ENCODE data around the gene MSMP. TPM values are rescaled to one million over a fixed set of nuclear protein-coding genes. Genes with fewer than 3 reads are reported as not detected.

Gene MSMP
- total and polyA plus RNA-seq, 9 of the 15 experiments (the other 6 are each of a cell fraction or from before 2014, with no cell fraction given), result 0.60 TPM; not detected in 8

DNA sequence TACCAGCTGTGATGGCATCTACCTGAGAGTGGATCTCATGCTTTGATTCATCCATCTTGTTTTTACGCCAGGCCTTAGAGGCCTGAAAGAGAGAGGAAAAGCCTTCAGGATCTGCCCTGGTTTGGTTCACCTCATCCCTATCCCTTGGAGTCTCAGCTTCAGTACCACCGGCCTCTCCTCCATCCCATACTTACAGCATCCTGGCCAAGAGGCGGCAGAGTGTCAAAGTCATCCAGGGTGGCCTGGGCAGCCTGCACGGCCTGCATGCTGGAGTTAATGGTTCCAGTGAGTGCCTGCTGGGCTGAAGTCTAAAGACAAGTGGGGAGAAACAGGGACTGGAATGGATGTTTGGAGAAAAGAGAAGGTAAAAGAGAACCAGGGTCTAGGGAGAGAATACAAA, 34.5 kb downstream of the MSMP start (continued):
- no peak for TF ChIP-seq CCNT2 (IDR thresholded peaks at IDR 0.05; ENCODE audit: borderline replicate concordance, extremely low read depth, insufficient read length, low read depth, low read length)
- no peak for TF ChIP-seq GATA2 (CRISPR knock-in tag; IDR thresholded peaks at IDR 0.05)

DNA sequence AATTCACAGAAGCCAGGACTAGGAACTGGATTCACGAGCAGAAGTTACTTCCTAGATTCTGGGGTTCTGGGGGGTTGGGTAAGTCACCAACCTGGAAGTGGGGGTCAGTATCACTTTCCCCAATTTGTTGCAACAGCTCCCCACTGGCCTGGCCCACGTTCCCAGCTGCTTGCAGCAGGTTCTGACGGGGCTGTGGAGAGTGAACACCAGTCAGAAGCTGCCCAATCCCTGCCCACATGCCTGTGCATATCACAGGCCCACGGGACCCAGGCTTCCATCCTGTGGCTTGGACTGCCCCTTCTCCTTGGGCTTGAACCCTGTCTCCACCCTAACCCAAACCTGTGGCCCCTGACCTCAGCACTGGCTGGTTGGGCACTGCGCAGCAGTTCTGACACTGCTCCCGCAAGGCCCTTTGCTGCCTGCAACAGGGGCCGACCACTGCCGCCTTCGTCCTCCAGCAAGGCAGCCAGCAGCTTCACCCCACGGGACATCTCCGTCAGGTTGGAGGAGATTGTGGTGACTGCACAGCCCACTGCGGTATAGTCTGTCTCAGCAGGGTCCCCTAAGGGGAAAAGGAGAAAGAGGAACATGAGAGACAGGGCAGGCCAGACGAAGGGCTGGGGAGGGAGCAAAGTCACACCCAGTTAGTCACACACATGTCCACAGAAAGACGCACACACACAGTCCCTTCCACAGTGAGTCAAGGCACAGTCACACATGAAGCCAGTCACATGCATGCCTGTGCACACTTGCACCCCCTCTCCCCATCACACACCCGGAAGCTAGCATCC, 35.2 kb downstream of the MSMP start:
- in situ Hi-C loops (cut with MboI), result no loop called here
- no peak for ATAC-seq
- TF ChIP-seq POLR2G (IDR thresholded peaks at IDR 0.05; ENCODE audit: low read depth, low read length) (peak; percentile 44; the same call in 1 of the 2 replicates), ZNF780A (CRISPR knock-in tag; IDR thresholded peaks at IDR 0.05) (no peak), ZNF699 (CRISPR knock-in tag; IDR thresholded peaks at IDR 0.05; ENCODE audit: insufficient replicate concordance) (no peak), NELFE (IDR thresholded peaks at IDR 0.05; ENCODE audit: insufficient read depth, insufficient read length) (no peak), PHB (CRISPR knock-in tag; IDR thresholded peaks at IDR 0.05) (no peak), SP1 (CRISPR knock-in tag; IDR thresholded peaks at IDR 0.05) (no peak), RBFOX2 (IDR thresholded peaks at IDR 0.05; ENCODE audit: low read depth, low read length) (peak; percentile 34; the same call in 1 of the 2 replicates), SRF (CRISPR knock-in tag; IDR thresholded peaks at IDR 0.05) (no peak), RBM15 (IDR thresholded peaks at IDR 0.05; ENCODE audit: insufficient read depth, low read length) (no peak), XRCC4 (IDR thresholded peaks at IDR 0.05; ENCODE audit: extremely low read depth, insufficient read depth, insufficient read length) (no peak), FIP1L1 (IDR thresholded peaks at IDR 0.05; ENCODE audit: low read depth, low read length, poor library complexity, severe bottlenecking) (no peak)
- TF ChIP-seq, protein P1, sequence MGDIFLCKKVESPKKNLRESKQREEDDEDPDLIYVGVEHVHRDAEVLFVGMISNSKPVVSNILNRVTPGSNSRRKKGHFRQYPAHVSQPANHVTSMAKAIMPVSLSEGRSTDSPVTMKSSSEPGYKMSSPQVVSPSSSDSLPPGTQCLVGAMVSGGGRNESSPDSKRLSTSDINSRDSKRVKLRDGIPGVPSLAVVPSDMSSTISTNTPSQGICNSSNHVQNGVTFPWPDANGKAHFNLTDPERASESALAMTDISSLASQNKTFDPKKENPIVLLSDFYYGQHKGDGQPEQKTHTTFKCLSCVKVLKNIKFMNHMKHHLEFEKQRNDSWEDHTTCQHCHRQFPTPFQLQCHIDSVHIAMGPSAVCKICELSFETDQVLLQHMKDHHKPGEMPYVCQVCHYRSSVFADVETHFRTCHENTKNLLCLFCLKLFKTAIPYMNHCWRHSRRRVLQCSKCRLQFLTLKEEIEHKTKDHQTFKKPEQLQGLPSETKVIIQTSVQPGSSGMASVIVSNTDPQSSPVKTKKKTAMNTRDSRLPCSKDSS (IDR thresholded peaks at IDR 0.05; ENCODE audit: low read depth, partially characterized antibody), result no peak
- TF ChIP-seq, protein P2, sequence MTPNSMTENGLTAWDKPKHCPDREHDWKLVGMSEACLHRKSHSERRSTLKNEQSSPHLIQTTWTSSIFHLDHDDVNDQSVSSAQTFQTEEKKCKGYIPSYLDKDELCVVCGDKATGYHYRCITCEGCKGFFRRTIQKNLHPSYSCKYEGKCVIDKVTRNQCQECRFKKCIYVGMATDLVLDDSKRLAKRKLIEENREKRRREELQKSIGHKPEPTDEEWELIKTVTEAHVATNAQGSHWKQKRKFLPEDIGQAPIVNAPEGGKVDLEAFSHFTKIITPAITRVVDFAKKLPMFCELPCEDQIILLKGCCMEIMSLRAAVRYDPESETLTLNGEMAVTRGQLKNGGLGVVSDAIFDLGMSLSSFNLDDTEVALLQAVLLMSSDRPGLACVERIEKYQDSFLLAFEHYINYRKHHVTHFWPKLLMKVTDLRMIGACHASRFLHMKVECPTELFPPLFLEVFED (CRISPR knock-in tag; conservative IDR thresholded peaks at IDR 0.05), result no peak
- TF ChIP-seq, protein P3, sequence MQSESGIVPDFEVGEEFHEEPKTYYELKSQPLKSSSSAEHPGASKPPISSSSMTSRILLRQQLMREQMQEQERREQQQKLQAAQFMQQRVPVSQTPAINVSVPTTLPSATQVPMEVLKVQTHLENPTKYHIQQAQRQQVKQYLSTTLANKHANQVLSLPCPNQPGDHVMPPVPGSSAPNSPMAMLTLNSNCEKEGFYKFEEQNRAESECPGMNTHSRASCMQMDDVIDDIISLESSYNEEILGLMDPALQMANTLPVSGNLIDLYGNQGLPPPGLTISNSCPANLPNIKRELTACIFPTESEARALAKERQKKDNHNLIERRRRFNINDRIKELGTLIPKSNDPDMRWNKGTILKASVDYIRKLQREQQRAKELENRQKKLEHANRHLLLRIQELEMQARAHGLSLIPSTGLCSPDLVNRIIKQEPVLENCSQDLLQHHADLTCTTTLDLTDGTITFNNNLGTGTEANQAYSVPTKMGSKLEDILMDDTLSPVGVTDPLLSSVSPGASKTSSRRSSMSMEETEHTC (IDR thresholded peaks at IDR 0.05), result no peak

More for the DNA sequence above, 35.2 kb downstream of the MSMP start:
- H3K9me3 ChIP-seq (replicated peaks; ENCODE audit: control insufficient read depth, insufficient read depth, low read depth, low read length), result no peaks in the 10 kb centered on the region
- H3K4me1 ChIP-seq (replicated peaks in 1 of 2; ENCODE audit: control insufficient read depth in 2 of 2, insufficient read depth in 2 of 2, low read length in 2 of 2), result peaks cover 0 to 2% of the 10 kb centered on the region in 2 experiments; a peak in 2 of 5 replicates
- no peak overlapping the region for H3K4me3 ChIP-seq
- DNase-seq (ENCODE audit: extremely low read depth in 1 of 4, low spot score in 3 of 4), result no peak
- no peaks in the 10 kb centered on the region for H3K79me2 ChIP-seq (ENCODE audit: control insufficient read depth, insufficient read depth, low read length)
- no peaks in the 10 kb centered on the region for H3K27me3 ChIP-seq (ENCODE audit: control insufficient read depth in 2 of 2, insufficient read depth in 2 of 2, low read length in 2 of 2)
- WGBS (ENCODE audit: insufficient coverage, low coverage, missing lambda C conversion rate), result 87% methylated on average over 13 of the region's 15 CpGs
- H3K4me2 ChIP-seq (ENCODE audit: insufficient read depth, low read length), result no peak overlapping the region
- H3K9me1 ChIP-seq (ENCODE audit: control insufficient read depth, insufficient read depth, low read length), result no peaks in the 10 kb centered on the region
- no peak overlapping the region for H2AFZ ChIP-seq (ENCODE audit: low read depth, low read length)
- intact Hi-C loops (cut with micrococcal nuclease), result no loop called here
- CTCF ChIA-PET (ENCODE audit: low intra/inter-chr PET ratio), result no interaction called here
- peaks cover 99% of the 10 kb centered on the region for H3K36me3 ChIP-seq (ENCODE audit: control insufficient read depth, insufficient read depth, low read length)
- no peak overlapping the region for H3K27ac ChIP-seq (ENCODE audit: extremely low read depth, low read depth, low read length)
- POLR2A ChIA-PET, result interaction anchor here (0.6 to 2.8 kb wide), 3 partner anchors 8 to 213 kb away, joined by 3 to 18 read pairs (median 4); no protein-coding TSS in a partner anchor
- H4K20me1 ChIP-seq (replicated peaks; ENCODE audit: control insufficient read depth, insufficient read depth, low read length), result no peaks in the 10 kb centered on the region
- no TSS peak for BruUV-seq (replicated peaks)
- FAIRE-seq, result no peak
- no peak overlapping the region for H3K9ac ChIP-seq (ENCODE audit: insufficient read depth in 1 of 2, low read depth in 2 of 2, low read length in 2 of 2)

Data from K562 (cell line).